Measurements from ENCODE around the gene ACACA.

The ACACA gene

DNA sequence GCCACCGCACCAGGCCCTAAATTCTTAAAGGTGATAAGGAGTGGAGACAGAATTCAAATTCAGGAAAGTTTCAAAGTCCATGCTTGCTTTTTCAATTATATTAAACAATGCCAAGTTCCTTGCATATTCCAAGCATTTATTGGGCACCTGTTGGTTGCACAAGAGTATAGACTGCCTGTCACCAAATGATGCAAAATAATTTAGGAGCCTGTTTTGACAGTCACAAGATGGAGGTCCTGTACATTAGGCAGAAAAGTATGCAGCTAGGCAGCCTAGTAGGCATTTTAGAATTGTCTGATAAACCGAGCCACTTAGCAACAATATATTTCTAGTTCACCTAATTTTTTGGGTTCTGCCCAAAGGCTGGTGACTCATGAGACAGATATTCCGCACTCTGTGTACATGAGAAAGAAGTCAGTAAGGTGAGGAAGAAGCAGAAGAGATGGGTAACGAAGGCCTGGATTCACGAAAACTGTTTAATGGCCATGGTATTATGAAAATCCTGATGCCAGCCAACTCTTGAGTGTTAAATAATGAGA, 7.3 kb downstream of the ACACA start:
- no peak overlapping the region for H3K4me3 ChIP-seq (ENCODE audit: low read depth in 1 of 5, low read length in 5 of 5)
- no peaks in the 10 kb centered on the region for H3K36me3 ChIP-seq (ENCODE audit: control insufficient read depth in 5 of 5, insufficient read depth in 5 of 5, low read length in 5 of 5)
- peaks cover 0 to 3% (median 0%) of the 10 kb centered on the region in 5 donors for H3K4me1 ChIP-seq (ENCODE audit: control insufficient read depth in 5 of 5, insufficient read depth in 5 of 5, low read length in 5 of 5)
- no peaks in the 10 kb centered on the region for H3K27me3 ChIP-seq (ENCODE audit: control insufficient read depth in 5 of 5, insufficient read depth in 4 of 5, low read length in 5 of 5)
- no peaks in the 10 kb centered on the region for H3K9me3 ChIP-seq (ENCODE audit: control insufficient read depth in 5 of 5, low read length in 5 of 5)
- H3K9ac ChIP-seq (ENCODE audit: low read length in 5 of 5), result no peak overlapping the region
- H3K27ac ChIP-seq (ENCODE audit: low read depth, low read length), result no peak overlapping the region

DNA sequence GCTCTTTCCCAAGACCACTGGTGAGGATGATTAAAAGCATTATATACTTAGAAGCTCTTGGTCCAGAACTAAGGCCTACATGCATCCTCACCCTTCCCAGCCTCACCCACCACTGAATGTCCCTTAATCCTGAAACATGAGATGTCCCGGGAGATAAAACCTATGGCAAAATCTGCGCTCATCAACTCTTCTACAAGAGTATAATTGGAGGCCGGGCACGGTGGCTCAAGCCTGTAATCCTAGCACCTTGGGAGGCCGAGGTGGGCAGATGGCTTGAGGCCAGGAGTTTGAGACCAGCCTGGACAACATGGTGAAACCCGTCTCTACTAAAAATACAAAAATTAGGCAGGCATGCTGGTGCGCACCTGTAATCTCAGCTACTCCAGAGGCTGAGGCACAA, 13.3 kb downstream of the ACACA start:
- peaks cover 0 to 3% (median 0%) of the 10 kb centered on the region in 5 donors for H3K4me1 ChIP-seq (ENCODE audit: control insufficient read depth in 5 of 5, insufficient read depth in 5 of 5, low read length in 5 of 5)
- no peaks in the 10 kb centered on the region for H3K27me3 ChIP-seq (ENCODE audit: control insufficient read depth in 5 of 5, insufficient read depth in 4 of 5, low read length in 5 of 5)
- H3K9me3 ChIP-seq (ENCODE audit: control insufficient read depth in 5 of 5, low read length in 5 of 5), result no peaks in the 10 kb centered on the region
- H3K36me3 ChIP-seq (ENCODE audit: control insufficient read depth in 5 of 5, insufficient read depth in 5 of 5, low read length in 5 of 5), result no peaks in the 10 kb centered on the region
- H3K4me3 ChIP-seq (ENCODE audit: low read depth in 1 of 5, low read length in 5 of 5), result no peak overlapping the region
- H3K9ac ChIP-seq (ENCODE audit: low read length in 5 of 5), result no peak overlapping the region
- H3K27ac ChIP-seq (ENCODE audit: low read depth, low read length), result no peak overlapping the region

DNA sequence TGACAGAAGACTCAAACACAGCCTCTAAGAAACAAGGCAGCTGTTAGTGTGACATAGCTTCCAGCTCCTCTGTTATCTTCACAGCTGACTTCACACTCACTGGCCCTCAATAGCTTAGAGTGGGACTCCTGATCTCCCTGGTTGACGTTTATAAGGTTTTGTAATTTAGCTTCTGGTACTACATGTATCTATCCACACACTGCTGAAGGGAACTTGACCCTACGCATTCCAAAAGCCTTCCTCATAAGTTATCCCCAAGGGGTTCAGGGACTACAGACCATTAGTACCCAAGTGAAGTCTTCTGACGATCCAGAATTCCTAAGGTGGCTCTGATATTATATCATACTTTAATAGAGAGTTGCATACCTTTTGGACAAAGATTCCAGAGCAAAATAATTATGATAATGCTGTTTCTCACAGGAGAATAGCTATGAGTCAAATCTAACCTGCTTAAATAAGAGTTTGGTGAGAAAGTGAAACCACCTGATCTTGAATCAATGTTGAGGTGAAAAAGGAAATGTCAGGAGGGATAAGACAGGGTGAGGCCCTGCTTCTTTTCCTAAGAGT, 14.5 kb downstream of the ACACA start:
- Histone ChIP-seq H3K27ac (ENCODE audit: low read depth, low read length) (no peak overlapping the region), H3K9ac (ENCODE audit: low read length in 5 of 5) (no peak overlapping the region), H3K4me3 (ENCODE audit: low read depth in 1 of 5, low read length in 5 of 5) (no peak overlapping the region), H3K27me3 (ENCODE audit: control insufficient read depth in 5 of 5, insufficient read depth in 4 of 5, low read length in 5 of 5) (no peaks in the 10 kb centered on the region), H3K9me3 (ENCODE audit: control insufficient read depth in 5 of 5, low read length in 5 of 5) (no peaks in the 10 kb centered on the region), H3K4me1 (ENCODE audit: control insufficient read depth in 5 of 5, insufficient read depth in 5 of 5, low read length in 5 of 5) (no peaks in the 10 kb centered on the region), H3K36me3 (ENCODE audit: control insufficient read depth in 5 of 5, insufficient read depth in 5 of 5, low read length in 5 of 5) (peaks cover 0 to 3% (median 0%) of the 10 kb centered on the region in 5 donors)

DNA sequence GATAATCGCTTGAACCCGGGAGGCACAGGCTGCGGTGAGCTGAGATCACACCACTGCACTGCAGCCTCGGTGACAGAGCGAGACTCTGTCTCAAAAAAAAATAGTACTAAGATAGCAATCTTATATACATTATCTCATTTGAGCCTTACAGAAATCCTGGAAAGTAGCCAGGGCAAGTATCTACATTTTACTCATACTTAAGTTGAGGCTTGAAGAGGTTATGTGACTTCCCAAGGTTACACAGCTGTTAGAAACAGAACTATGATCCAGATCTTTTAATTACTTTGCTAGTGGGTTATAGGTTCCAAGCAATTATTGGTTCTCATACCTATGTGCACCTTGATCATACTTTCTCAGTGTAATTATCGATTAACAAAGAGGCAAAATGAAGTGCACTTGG, 15.5 kb downstream of the ACACA start:
- Histone ChIP-seq H3K36me3 (ENCODE audit: control insufficient read depth in 5 of 5, insufficient read depth in 5 of 5, low read length in 5 of 5) (peaks cover 0 to 3% (median 0%) of the 10 kb centered on the region in 5 donors), H3K4me3 (ENCODE audit: low read depth in 1 of 5, low read length in 5 of 5) (no peak overlapping the region), H3K4me1 (ENCODE audit: control insufficient read depth in 5 of 5, insufficient read depth in 5 of 5, low read length in 5 of 5) (no peaks in the 10 kb centered on the region), H3K9me3 (ENCODE audit: control insufficient read depth in 5 of 5, low read length in 5 of 5) (no peaks in the 10 kb centered on the region), H3K27me3 (ENCODE audit: control insufficient read depth in 5 of 5, insufficient read depth in 4 of 5, low read length in 5 of 5) (no peaks in the 10 kb centered on the region), H3K9ac (ENCODE audit: low read length in 5 of 5) (no peak overlapping the region), H3K27ac (ENCODE audit: low read depth, low read length) (no peak overlapping the region)

DNA sequence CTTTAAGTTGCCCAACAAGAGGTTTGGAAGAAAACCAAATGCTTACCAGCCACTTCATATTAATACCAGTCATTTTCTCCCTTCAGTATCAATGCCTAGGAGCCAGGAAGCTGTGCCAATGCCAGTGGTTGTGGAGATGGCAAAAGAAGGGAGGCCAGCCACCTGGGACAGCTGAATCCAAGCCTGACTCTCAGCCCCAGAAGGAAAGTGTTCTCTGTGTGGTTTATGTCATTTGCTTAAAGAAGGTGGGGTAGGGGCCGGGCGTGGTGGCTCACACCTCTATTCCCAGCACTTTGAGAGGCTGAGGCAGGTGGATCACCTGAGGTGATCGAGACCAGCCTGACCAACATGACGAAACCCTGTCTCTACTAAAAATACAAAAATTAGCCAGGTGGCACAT, 17.5 kb downstream of the ACACA start:
- Histone ChIP-seq H3K4me3 (ENCODE audit: low read depth in 1 of 5, low read length in 5 of 5) (no peak overlapping the region), H3K27ac (ENCODE audit: low read depth, low read length) (no peak overlapping the region), H3K9ac (ENCODE audit: low read length in 5 of 5) (no peak overlapping the region), H3K9me3 (ENCODE audit: control insufficient read depth in 5 of 5, low read length in 5 of 5) (no peaks in the 10 kb centered on the region), H3K36me3 (ENCODE audit: control insufficient read depth in 5 of 5, insufficient read depth in 5 of 5, low read length in 5 of 5) (peaks cover 0 to 3% (median 0%) of the 10 kb centered on the region in 5 donors), H3K27me3 (ENCODE audit: control insufficient read depth in 5 of 5, insufficient read depth in 4 of 5, low read length in 5 of 5) (no peaks in the 10 kb centered on the region), H3K4me1 (ENCODE audit: control insufficient read depth in 5 of 5, insufficient read depth in 5 of 5, low read length in 5 of 5) (no peaks in the 10 kb centered on the region)

DNA sequence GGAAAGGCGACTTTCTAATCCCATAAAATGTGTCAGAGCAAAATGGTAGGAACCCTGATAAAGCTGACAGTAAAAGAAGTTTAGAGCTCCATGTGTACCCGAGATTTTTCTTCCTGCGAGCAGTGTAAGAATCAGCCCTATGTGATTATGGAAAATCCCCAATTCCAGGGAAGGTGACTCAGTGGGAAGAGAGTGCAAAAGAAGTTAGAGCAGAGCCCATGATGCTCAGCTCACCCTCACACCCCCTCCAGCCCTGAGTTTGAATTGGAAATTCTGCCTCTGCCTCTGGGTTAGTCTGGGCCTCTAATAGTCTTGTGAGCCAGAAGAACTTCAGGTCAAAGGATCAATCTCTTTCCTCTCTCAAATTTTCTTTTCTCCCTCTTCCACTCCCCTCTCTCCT, 18.4 kb downstream of the ACACA start:
- Histone ChIP-seq H3K27me3 (ENCODE audit: control insufficient read depth in 5 of 5, insufficient read depth in 4 of 5, low read length in 5 of 5) (no peaks in the 10 kb centered on the region), H3K9ac (ENCODE audit: low read length in 5 of 5) (no peak overlapping the region), H3K36me3 (ENCODE audit: control insufficient read depth in 5 of 5, insufficient read depth in 5 of 5, low read length in 5 of 5) (peaks cover 0 to 3% (median 0%) of the 10 kb centered on the region in 5 donors), H3K9me3 (ENCODE audit: control insufficient read depth in 5 of 5, low read length in 5 of 5) (no peaks in the 10 kb centered on the region), H3K4me1 (ENCODE audit: control insufficient read depth in 5 of 5, insufficient read depth in 5 of 5, low read length in 5 of 5) (no peaks in the 10 kb centered on the region), H3K4me3 (ENCODE audit: low read depth in 1 of 5, low read length in 5 of 5) (no peak overlapping the region), H3K27ac (ENCODE audit: low read depth, low read length) (no peak overlapping the region)

DNA sequence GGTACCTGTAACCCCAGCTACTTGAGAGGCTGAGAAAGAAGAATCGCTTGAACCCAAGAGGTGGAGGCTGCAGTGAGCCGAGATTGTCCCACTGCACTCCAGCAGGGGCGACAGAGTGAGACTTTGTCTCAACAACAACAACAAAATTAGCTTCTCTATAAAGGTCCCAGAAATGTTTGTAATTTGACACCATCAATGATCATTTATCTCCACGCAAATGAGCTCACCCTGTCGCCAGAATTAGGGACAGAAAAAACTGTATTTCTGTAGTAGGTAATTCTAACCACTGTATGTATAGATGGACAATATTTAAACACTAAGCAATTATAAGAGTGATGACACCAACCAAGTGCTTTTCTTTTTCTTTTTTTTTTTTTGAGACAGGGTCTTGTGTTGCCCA, 20.2 kb downstream of the ACACA start:
- Histone ChIP-seq H3K4me3 (ENCODE audit: low read depth in 1 of 5, low read length in 5 of 5) (no peak overlapping the region), H3K9me3 (ENCODE audit: control insufficient read depth in 5 of 5, low read length in 5 of 5) (no peaks in the 10 kb centered on the region), H3K27me3 (ENCODE audit: control insufficient read depth in 5 of 5, insufficient read depth in 4 of 5, low read length in 5 of 5) (no peaks in the 10 kb centered on the region), H3K4me1 (ENCODE audit: control insufficient read depth in 5 of 5, insufficient read depth in 5 of 5, low read length in 5 of 5) (no peaks in the 10 kb centered on the region), H3K27ac (ENCODE audit: low read depth, low read length) (no peak overlapping the region), H3K36me3 (ENCODE audit: control insufficient read depth in 5 of 5, insufficient read depth in 5 of 5, low read length in 5 of 5) (peaks cover 0 to 3% (median 0%) of the 10 kb centered on the region in 5 donors), H3K9ac (ENCODE audit: low read length in 5 of 5) (no peak overlapping the region)

DNA sequence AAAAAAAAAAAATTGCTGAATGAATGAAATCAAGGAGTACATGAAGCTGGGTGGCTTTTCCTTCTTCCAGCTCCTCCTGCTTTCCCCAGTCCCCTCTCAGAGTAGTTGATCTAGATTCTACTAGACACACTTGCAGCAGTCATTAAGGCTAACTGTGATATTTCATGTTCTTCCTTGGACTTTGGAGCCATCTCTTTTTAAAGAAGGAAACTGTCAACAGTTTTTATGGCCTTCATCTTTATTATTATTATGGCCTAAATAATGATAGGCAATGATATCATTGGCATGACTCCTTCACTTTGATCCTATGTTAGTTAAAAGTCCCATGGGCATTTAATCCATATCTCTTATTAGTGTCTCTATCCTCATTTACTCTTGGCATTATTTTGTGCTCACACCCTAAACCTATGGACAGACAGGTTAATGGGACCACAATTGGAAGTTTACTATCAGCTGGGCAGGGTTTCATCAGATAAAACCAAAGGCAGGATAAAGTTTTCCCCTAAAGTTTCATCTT, 21.1 kb downstream of the ACACA start:
- H3K9me3 ChIP-seq (ENCODE audit: control insufficient read depth in 5 of 5, low read length in 5 of 5), result no peaks in the 10 kb centered on the region
- H3K4me3 ChIP-seq (ENCODE audit: low read depth in 1 of 5, low read length in 5 of 5), result no peak overlapping the region
- H3K4me1 ChIP-seq (ENCODE audit: control insufficient read depth in 5 of 5, insufficient read depth in 5 of 5, low read length in 5 of 5), result no peaks in the 10 kb centered on the region
- H3K36me3 ChIP-seq (ENCODE audit: control insufficient read depth in 5 of 5, insufficient read depth in 5 of 5, low read length in 5 of 5), result peaks cover 0 to 3% (median 0%) of the 10 kb centered on the region in 5 donors
- H3K27me3 ChIP-seq (ENCODE audit: control insufficient read depth in 5 of 5, insufficient read depth in 4 of 5, low read length in 5 of 5), result no peaks in the 10 kb centered on the region
- no peak overlapping the region for H3K9ac ChIP-seq (ENCODE audit: low read length in 5 of 5)
- no peak overlapping the region for H3K27ac ChIP-seq (ENCODE audit: low read depth, low read length)

DNA sequence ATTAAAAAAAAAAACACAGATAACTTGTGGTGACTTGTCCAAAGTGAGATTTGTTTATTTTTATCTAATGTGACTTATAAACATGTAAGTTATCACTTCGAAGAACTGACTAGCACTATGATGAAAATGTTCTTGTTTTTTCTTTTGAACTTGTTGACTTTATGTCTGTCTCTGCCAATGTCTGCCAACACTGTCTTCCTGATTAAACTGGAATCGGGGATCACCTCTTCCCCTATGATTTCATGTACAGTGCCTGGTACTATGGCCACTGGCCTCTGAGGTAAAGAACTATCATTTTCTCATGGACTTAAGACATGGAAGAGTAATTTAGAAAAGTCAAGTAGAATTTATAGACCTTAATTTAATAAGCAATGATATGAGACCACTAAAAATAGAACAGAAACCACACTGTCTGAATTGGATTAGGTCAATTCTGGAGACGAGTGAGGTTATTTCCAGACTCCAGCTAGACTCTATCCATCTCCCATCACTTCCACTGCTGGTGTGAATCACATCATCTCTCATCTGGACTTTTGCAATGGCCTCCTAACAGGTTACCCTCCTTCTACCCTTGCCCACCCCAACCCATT, 22.0 kb downstream of the ACACA start:
- Histone ChIP-seq H3K9ac (ENCODE audit: low read length in 5 of 5) (peak overlapping the region in 1 of 5 donors; percentile 2), H3K4me3 (ENCODE audit: low read depth in 1 of 5, low read length in 5 of 5) (no peak overlapping the region), H3K4me1 (ENCODE audit: control insufficient read depth in 5 of 5, insufficient read depth in 5 of 5, low read length in 5 of 5) (no peaks in the 10 kb centered on the region), H3K27ac (ENCODE audit: low read depth, low read length) (no peak overlapping the region), H3K27me3 (ENCODE audit: control insufficient read depth in 5 of 5, insufficient read depth in 4 of 5, low read length in 5 of 5) (no peaks in the 10 kb centered on the region), H3K36me3 (ENCODE audit: control insufficient read depth in 5 of 5, insufficient read depth in 5 of 5, low read length in 5 of 5) (peaks cover 0 to 3% (median 0%) of the 10 kb centered on the region in 5 donors), H3K9me3 (ENCODE audit: control insufficient read depth in 5 of 5, low read length in 5 of 5) (no peaks in the 10 kb centered on the region)

DNA sequence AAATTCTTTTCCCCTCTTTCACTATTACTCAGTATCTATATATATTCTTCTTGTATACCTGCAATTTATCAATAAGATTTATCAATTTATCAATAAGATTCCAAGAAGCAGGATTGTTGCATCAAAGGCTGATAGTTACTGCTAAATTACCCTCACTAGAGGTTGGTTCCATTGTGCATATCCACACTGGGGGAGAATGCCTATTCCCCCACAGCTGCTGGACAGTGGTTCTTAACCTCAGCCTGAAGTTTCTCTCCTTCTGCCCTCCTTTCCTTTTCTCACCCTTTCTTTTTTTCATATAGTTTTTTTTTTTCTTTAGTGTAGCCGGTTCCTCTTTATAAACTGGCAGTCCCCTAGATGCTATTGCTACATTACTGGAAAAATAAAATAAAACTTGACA, 24.6 kb downstream of the ACACA start:
- Histone ChIP-seq H3K36me3 (ENCODE audit: control insufficient read depth in 5 of 5, insufficient read depth in 5 of 5, low read length in 5 of 5) (no peaks in the 10 kb centered on the region), H3K4me3 (ENCODE audit: low read depth in 1 of 5, low read length in 5 of 5) (no peak overlapping the region), H3K27ac (ENCODE audit: low read depth, low read length) (no peak overlapping the region), H3K27me3 (ENCODE audit: control insufficient read depth in 5 of 5, insufficient read depth in 4 of 5, low read length in 5 of 5) (no peaks in the 10 kb centered on the region), H3K9ac (ENCODE audit: low read length in 5 of 5) (no peak overlapping the region), H3K4me1 (ENCODE audit: control insufficient read depth in 5 of 5, insufficient read depth in 5 of 5, low read length in 5 of 5) (no peaks in the 10 kb centered on the region), H3K9me3 (ENCODE audit: control insufficient read depth in 5 of 5, low read length in 5 of 5) (no peaks in the 10 kb centered on the region)
